ENCODE data around the gene HBE1.
"Not testable (repeated sequence)": the region's sequence is repeated elsewhere in the genome, so short reads cannot be mapped to it uniquely, and the experiment has no call there.

HBE1 gene

DNA sequence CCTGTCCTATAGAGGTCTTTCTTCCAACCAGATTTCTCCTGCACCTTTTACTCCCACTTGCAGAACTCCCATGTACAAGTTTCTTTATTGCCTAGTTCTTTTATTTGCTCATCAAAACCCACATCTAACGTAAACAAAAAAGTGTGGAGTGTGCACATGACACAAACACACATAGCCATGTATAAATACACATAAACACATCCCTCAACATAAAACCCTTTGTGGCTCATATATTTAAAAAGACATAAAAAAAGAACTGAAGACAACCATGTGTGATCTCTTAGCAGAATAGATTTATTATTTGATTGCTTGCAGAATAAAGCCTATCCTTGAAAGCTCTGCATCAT is 16.9 kb downstream of the HBE1 start:
- DNase-seq (ENCODE audit: low spot score), result no peak
- in situ Hi-C loops (cut with MboI; ENCODE audit: low sequenced_read_pairs, unreplicated experiment), result no loop called here

DNA sequence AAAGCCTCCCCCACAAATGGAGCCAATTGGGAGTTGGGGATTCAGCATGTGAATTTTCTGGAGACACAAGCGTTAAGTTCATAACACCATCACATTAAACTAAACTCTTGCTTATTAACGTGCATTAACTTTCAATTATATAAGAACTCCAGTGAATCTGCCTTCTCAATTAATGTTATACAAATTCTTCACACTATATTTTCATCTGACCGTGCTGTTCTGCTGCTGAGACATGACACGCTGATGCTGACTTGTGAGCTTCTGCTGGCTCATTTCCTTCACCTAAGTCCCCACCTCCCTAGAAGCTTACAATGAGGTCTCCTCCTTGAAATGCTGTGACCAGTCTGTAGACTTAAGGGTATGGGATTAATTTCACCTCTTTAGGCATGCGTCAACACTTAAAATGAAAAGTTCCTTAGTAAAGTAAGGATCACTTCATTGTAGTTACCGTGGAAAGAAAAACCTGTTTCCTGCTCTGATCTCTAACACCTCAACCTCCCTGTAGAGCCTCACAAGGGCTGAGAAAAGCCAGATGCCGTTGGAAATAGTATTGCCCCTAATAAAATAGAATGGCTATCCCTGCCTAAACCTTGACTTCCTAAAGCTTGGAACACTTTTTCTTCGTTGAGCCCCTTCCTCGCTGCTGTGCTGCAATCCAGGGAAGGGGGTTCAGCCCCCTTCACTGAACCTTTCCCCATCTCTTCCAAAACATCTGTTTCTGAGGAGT is 17.4 kb downstream of the HBE1 start:
- DNase-seq (ENCODE audit: low spot score), result no peak
- TF ChIP-seq, protein P1, sequence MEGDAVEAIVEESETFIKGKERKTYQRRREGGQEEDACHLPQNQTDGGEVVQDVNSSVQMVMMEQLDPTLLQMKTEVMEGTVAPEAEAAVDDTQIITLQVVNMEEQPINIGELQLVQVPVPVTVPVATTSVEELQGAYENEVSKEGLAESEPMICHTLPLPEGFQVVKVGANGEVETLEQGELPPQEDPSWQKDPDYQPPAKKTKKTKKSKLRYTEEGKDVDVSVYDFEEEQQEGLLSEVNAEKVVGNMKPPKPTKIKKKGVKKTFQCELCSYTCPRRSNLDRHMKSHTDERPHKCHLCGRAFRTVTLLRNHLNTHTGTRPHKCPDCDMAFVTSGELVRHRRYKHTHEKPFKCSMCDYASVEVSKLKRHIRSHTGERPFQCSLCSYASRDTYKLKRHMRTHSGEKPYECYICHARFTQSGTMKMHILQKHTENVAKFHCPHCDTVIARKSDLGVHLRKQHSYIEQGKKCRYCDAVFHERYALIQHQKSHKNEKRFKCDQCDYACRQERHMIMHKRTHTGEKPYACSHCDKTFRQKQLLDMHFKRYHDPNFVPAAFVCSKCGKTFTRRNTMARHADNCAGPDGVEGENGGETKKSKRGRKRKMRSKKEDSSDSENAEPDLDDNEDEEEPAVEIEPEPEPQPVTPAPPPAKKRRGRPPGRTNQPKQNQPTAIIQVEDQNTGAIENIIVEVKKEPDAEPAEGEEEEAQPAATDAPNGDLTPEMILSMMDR (IDR thresholded peaks at IDR 0.05; ENCODE audit: borderline replicate concordance, control extremely low read depth, extremely low read depth, insufficient read depth, missing control alignments), result no peak
- in situ Hi-C loops (cut with MboI; ENCODE audit: low sequenced_read_pairs, unreplicated experiment), result no loop called here

More for the DNA sequence above, 16.9 kb downstream of the HBE1 start:
- TF ChIP-seq, protein P1 (IDR thresholded peaks at IDR 0.05; ENCODE audit: borderline replicate concordance, control extremely low read depth, extremely low read depth, insufficient read depth, missing control alignments), result no peak

DNA sequence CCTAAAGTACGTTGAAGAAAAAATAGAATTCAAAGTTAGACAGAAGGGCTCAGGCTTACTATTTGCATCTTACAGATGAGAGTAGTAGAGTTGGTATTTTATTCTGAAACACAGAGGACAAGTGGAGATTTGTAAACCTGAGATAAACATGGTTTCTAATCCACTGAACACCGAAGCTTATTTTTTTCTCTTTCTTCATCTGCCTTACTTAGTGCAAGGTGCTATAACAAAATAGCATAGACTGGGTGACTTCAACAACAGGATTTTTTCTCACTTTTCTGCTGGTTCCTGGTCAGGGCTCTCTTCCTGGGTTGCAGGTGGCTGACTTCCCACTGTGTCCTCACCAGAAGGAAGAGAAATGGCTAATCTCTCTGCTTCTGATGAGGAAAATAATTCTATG is 18.0 kb downstream of the HBE1 start:
- no peak for DNase-seq (ENCODE audit: low spot score)
- in situ Hi-C loops (cut with MboI; ENCODE audit: low sequenced_read_pairs, unreplicated experiment), result no loop called here
- TF ChIP-seq, protein P1 (IDR thresholded peaks at IDR 0.05; ENCODE audit: borderline replicate concordance, control extremely low read depth, extremely low read depth, insufficient read depth, missing control alignments), result no peak

DNA sequence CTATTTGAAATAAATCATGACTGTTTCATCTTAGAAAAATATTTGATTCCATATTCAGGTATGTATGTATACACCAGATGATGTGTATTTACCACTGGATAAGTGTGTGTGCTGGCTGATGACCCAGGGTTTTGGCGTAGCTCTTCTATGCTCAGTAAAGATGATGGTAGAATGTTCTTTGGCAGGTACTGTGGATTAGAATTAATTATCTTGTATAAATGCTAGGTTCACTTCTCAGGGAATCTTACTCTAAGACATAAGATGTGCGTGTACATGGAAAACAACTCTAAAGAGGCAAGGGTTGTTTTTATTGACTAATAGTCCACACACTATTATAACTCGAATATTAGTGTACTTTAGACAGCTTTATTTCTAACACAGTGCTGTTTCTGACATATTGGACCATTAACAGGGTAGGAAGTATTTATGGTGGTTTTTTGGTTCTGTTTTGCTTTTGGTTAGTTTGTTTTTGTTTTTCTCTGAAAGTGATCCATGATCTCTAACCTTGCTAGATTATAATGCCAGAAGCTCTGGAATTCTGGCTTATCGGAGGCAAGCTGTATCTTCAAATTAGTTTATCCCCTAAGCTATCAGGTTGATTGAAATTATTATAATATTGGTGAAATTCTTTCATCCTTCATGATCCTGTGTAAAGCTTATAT is 19.1 kb downstream of the HBE1 start:
- in situ Hi-C loops (cut with MboI; ENCODE audit: low sequenced_read_pairs, unreplicated experiment), result no loop called here
- TF ChIP-seq, protein P1 (IDR thresholded peaks at IDR 0.05; ENCODE audit: borderline replicate concordance, control extremely low read depth, extremely low read depth, insufficient read depth, missing control alignments), result no peak
- no peak for DNase-seq (ENCODE audit: low spot score)

DNA sequence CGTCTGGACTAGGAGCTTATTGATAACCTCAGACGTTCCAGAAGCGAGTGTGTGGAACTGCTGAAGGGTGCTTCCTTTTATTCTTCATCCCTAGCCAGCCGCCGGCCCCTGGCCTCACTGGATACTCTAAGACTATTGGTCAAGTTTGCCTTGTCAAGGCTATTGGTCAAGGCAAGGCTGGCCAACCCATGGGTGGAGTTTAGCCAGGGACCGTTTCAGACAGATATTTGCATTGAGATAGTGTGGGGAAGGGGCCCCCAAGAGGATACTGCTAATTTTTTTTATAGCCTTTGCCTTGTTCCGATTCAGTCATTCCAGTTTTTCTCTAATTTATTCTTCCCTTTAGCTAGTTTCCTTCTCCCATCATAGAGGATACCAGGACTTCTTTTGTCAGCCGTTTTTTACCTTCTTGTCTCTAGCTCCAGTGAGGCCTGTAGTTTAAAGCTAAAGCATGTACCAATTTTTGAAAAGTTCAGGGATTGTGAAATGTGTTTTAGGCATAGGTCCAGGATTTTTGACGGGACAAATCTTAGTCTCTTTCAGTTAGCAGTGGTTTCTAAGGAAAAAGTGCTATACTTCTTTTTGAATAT is 19.8 kb downstream of the HBE1 start, which contains the start of gene HBG1:
HBG1 (minus strand) TSS at position 51 of the 590 bp plus-strand sequence. CDS start 53 bp downstream, outside the sequence.
- DNase-seq (ENCODE audit: low spot score); in situ Hi-C loops (cut with MboI; ENCODE audit: low sequenced_read_pairs, unreplicated experiment): not testable (repeated sequence)

DNA sequence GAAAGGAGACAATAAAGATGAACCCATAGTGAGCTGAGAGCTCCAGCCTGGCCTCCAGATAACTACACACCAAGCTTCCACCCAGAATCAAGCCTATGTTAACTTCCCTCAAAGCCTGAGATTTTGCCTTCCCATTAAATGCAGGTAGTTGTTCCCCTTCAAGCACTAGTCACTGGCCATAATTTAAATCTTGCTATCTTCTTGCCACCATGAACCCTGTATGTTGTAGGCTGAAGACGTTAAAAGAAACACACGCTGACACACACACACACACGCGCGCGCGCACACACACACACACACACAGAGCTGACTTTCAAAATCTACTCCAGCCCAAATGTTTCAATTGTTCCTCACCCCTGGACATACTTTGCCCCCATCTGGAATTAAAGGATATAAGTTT is 21.2 kb downstream of the HBE1 start:
- in situ Hi-C loops (cut with MboI; ENCODE audit: low sequenced_read_pairs, unreplicated experiment), result not testable (repeated sequence)

DNA sequence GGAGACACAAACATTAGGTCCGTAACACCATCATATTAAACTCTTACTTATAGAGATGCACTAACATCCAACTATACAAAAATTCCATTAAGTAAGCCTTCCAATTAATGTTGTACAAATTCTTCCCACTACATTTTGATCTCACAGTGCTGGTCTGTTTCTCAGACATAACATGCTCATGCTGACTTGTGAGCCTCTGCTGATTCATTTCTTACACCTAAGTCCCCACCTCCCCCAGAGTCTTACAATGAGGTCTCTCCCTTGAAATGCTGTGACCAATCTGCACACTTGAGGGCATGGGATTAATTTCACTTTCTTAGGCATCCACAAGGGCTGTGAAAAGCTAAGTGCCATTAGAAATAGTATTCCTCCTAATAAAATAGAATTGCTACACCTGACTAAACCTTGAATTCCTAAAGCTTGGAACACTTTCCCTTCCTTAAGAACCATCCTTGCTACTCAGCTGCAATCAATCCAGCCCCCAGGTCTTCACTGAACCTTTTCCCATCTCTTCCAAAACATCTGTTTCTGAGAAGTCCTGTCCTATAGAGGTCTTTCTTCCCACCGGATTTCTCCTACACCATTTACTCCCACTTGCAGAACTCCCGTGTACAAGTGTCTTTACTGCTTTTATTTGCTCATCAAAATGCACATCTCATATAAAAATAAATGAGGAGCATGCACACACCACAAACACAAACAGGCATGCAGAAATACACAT is 22.1 kb downstream of the HBE1 start:
- in situ Hi-C loops (cut with MboI; ENCODE audit: low sequenced_read_pairs, unreplicated experiment), result no loop called here
- TF ChIP-seq, protein P1 (IDR thresholded peaks at IDR 0.05; ENCODE audit: borderline replicate concordance, control extremely low read depth, extremely low read depth, insufficient read depth, missing control alignments), result no peak
- no peak for DNase-seq (ENCODE audit: low spot score)

More for the DNA sequence above, 21.2 kb downstream of the HBE1 start:
- not testable (repeated sequence) for DNase-seq (ENCODE audit: low spot score)
